Adrenal gland (tissue), 12 donors: ENCODE data around the gene AQP5. TPM values are rescaled to one million over a fixed set of nuclear protein-coding genes. Genes with fewer than 3 reads are reported as not detected.
A peak's percentile ranks its signal among the peaks of the same experiment; 100 is the strongest.

ENCODE experiments used
- DNase-seq, 7 donors: peaks; one replicate each; pipeline ENCODE4 v3.0.0-alpha.2; 2019 to 2020
- H3K27ac ChIP-seq, 5 donors: fragments of 200-600 bp; sonication (generic) in 4 of 5; 1 replicate in 3 of 5; 2 replicates in 2 of 5; pipeline versions ENCODE4 v1.5.1 to v1.8.0; 2016 to 2020; ENCODE audit warnings: mild to moderate bottlenecking in 1 of 5
- H3K27me3 ChIP-seq: fragments of 200-600 bp; 2 replicates; pipeline ENCODE4 v1.8.0; 2021
- H3K36me3 ChIP-seq, 2 donors: fragments of 200-600 bp; replicated peaks in 1 of 2; 1 replicate in 1 of 2; 2 replicates in 1 of 2; pipeline versions ENCODE4 v1.5.1 to v1.8.0; 2018 to 2022
- H3K4me1 ChIP-seq, 2 donors: fragments of 200-600 bp; replicated peaks in 1 of 2; 1 replicate in 1 of 2; 2 replicates in 1 of 2; pipeline versions ENCODE4 v1.5.1 to v1.8.0; 2018 to 2021
- H3K4me3 ChIP-seq, 4 donors: fragments of 200-600 bp; sonication (generic) in 3 of 4; one replicate each; pipeline ENCODE4 v1.5.1; 2016 to 2018
- H3K9me3 ChIP-seq, 3 donors: fragments of 200-600 bp; sonication (generic) in 1 of 3; replicated peaks in 1 of 3; 1 replicate in 2 of 3; 2 replicates in 1 of 3; pipeline versions ENCODE4 v1.5.1 to v1.8.0; 2016 to 2021
- POLR2A ChIP-seq, 2 donors: fragments of 450-650 bp; IDR thresholded peaks; one replicate each; pipeline ENCODE4 v1.6.1; 2017; ENCODE audit warnings: antibody characterized with exemption in 2 of 2, mild to moderate bottlenecking in 2 of 2, moderate library complexity in 1 of 2
- WGBS, 4 donors: extraction: QIAGEN DNeasy Blood & Tissue Kit in 2 of 4; methylation state at CpG; one replicate each; pipeline versions ENCODE4 v1.1.5 to v1.1.7; 2013 to 2017; 5-methylcytosine and 5-hydroxymethylcytosine counted together
- intact Hi-C, 2 donors: fragments of 100-400 bp; cut with DNase I; formaldehyde crosslinking; loops; one replicate each; pipeline versions ENCODE4 v1.14.1 to v1.15.0; 2022 to 2023
- polyA plus RNA-seq, 3 donors: library from polyadenylated mRNA; stranded (reverse); fragments of 200-250 nt in 2 of 3; fragments of 350-450 nt in 1 of 3; fragmentation: Illumina TruSeq in 1 of 3; extraction: RNeasy Lipid Tissue Mini Kit (QIAGEN cat#74804) in 1 of 3; gene quantifications; one replicate each; pipeline ENCODE4 v1.2.3, GENCODE V29; 2013 to 2014
- total RNA-seq, 9 donors: library from RNA; depleted of rRNA in 4 of 9; stranded (reverse); fragments of >200 nt in 4 of 9; fragments of 120-200 nt in 1 of 9; fragmentation: NEBNext Ultra II Directional in 1 of 9; extraction: Animal tissue kit (Norgen Biotek cat#: 25700) in 1 of 9; gene quantifications; one replicate each; pipeline versions ENCODE4 v1.1.0 to v1.2.4, GENCODE V29; 2013 to 2023
- TF ChIP-seq, protein P1 (sequence below), 6 experiments: fragments of 450-650 bp in 4 of 6; fragments of 200-600 bp in 2 of 6; sonication (generic) in 1 of 6; IDR thresholded peaks; 1 replicate in 5 of 6; 2 replicates in 1 of 6; pipeline versions ENCODE4 v1.5.1 to v1.8.0; 2016 to 2021; ENCODE audit warnings: antibody characterized with exemption in 6 of 6, mild to moderate bottlenecking in 2 of 6, moderate library complexity in 1 of 6
- donor health status: healthy with polysubstance abuse.
- donor health status: Bipolar disorder and iron deficiency.
- donor health status: DM: yes; HTN: yes; CAD: no.
- donor health status: DM: no; HTN: no; CAD: no.
- donor health status: DM: no; HTN: no; CAD: no.
- donor health status: DM: yes; HTN: yes; CAD: no.

Gene AQP5
- total and polyA plus RNA-seq, 12 donors: 0.22 to 2.6 (median 0.84) TPM; not detected in 1

DNA sequence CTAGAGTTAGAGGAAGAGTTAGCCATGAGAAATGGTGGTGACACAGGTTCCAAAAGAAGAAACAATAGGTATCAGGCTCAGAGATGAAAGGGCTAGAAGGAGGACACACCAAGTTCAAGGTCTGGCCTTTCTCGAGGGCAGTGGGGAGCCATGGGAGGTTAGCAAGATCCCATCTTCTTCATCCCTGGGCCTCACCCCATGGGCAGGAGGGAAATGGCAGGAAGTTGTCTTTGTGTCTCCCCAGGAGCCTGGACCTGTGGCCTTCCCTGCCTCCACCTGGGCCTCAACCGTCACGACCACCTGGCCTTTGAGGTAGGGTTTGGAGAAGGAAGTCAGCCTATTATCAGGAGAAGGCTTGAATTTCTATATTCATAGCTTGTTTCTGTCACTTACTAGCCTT lies 17.0 kb upstream of the AQP5 start:
- no peak overlapping the region for H3K4me3 ChIP-seq
- no peak for DNase-seq
- intact Hi-C loops: no loop called here
- H3K27ac ChIP-seq: peak overlapping the region in 2 of 5 donors; percentile 3 to 81
- WGBS, 4 donors: 76 to 85% (median 81%) methylated on average over 3 of the region's 3 CpGs
- no peaks in the 10 kb centered on the region for H3K36me3 ChIP-seq
- no peaks in the 10 kb centered on the region for H3K9me3 ChIP-seq
- no peaks in the 10 kb centered on the region for H3K27me3 ChIP-seq
- peaks cover 0 to 20% of the 10 kb centered on the region in 2 donors for H3K4me1 ChIP-seq
- no peak for TF ChIP-seq POLR2A (IDR thresholded peaks at IDR 0.05)
- TF ChIP-seq, protein P1, sequence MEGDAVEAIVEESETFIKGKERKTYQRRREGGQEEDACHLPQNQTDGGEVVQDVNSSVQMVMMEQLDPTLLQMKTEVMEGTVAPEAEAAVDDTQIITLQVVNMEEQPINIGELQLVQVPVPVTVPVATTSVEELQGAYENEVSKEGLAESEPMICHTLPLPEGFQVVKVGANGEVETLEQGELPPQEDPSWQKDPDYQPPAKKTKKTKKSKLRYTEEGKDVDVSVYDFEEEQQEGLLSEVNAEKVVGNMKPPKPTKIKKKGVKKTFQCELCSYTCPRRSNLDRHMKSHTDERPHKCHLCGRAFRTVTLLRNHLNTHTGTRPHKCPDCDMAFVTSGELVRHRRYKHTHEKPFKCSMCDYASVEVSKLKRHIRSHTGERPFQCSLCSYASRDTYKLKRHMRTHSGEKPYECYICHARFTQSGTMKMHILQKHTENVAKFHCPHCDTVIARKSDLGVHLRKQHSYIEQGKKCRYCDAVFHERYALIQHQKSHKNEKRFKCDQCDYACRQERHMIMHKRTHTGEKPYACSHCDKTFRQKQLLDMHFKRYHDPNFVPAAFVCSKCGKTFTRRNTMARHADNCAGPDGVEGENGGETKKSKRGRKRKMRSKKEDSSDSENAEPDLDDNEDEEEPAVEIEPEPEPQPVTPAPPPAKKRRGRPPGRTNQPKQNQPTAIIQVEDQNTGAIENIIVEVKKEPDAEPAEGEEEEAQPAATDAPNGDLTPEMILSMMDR (IDR thresholded peaks at IDR 0.05): no peak

- Histone ChIP-seq H3K4me1 (peaks cover 0 to 29% of the 10 kb centered on the region in 2 donors), H3K36me3 (no peaks in the 10 kb centered on the region), H3K27ac (peak overlapping the region in 3 of 5 donors; percentile 3 to 81 (median 72)), H3K9me3 (no peaks in the 10 kb centered on the region), H3K27me3 (no peaks in the 10 kb centered on the region), H3K4me3 (peak overlapping the region in 1 of 4 donors; percentile 30)
- peak; percentile 86 to 95 (median 89) for DNase-seq
- intact Hi-C loops: no loop called here
- TF ChIP-seq POLR2A (IDR thresholded peaks at IDR 0.05): peak in 1 of 2 donors; percentile 20
- TF ChIP-seq, protein P1 (IDR thresholded peaks at IDR 0.05): peak; percentile 72 to 88 (median 82)
- 4 to 11% (median 7%) methylated on average over 25 to 28 of the region's 28 CpGs for WGBS, 4 donors
Measured at GRCh38 chr12:49945394-49946080, 16.1 kb upstream of the AQP5 start.

DNA sequence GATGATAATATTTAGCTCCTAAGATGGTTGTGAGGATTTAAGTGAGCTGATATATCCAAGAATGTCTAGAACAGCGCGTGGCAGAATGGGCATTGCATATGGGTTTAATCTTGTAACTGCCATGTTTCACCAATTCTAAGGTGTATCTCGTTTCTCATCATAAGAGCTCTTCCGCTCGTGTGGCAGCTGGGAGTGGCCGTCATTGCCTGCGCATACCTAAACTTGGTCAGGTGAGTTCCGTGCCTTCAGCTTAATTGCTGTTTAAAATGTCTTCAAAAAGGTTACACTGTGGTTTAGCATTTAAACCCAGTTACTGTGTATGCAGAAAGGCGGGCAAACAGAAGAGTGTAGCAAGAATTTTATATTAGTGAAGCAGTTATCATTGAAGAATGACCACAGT lies 15.6 kb upstream of the AQP5 start:
- intact Hi-C loops: no loop called here
- no peaks in the 10 kb centered on the region for H3K9me3 ChIP-seq
- H3K4me3 ChIP-seq: no peak overlapping the region
- WGBS, 4 donors: 87 to 92% (median 92%) methylated on average over 9 of the region's 9 CpGs
- no peak for DNase-seq
- H3K4me1 ChIP-seq: peaks cover 0 to 34% of the 10 kb centered on the region in 2 donors
- no peaks in the 10 kb centered on the region for H3K27me3 ChIP-seq
- no peaks in the 10 kb centered on the region for H3K36me3 ChIP-seq
- H3K27ac ChIP-seq: peak overlapping the region in 3 of 5 donors; percentile 3 to 81 (median 72)
- TF ChIP-seq, protein P1 (IDR thresholded peaks at IDR 0.05): no peak
- no peak for TF ChIP-seq POLR2A (IDR thresholded peaks at IDR 0.05)

GRCh38 chr12:49946497-49946896 lies 15.2 kb upstream of the AQP5 start:
- no peak for TF ChIP-seq POLR2A (IDR thresholded peaks at IDR 0.05)
- TF ChIP-seq, protein P1 (IDR thresholded peaks at IDR 0.05): no peak
- no peaks in the 10 kb centered on the region for H3K27me3 ChIP-seq

More at GRCh38 chr12:49946497-49946896, 15.2 kb upstream of the AQP5 start:
- H3K4me3 ChIP-seq: no peak overlapping the region
- H3K9me3 ChIP-seq: no peaks in the 10 kb centered on the region
- H3K36me3 ChIP-seq: no peaks in the 10 kb centered on the region
- no peak overlapping the region for H3K27ac ChIP-seq
- 78 to 85% (median 83%) methylated on average over 3 of the region's 3 CpGs for WGBS, 4 donors
- peaks cover 0 to 35% of the 10 kb centered on the region in 2 donors for H3K4me1 ChIP-seq
- DNase-seq: no peak
- intact Hi-C loops: no loop called here
